Ascending aorta (tissue), 2 donors: ENCODE measurements around the gene DET1. TPM values are rescaled to one million over a fixed set of nuclear protein-coding genes. Genes with fewer than 3 reads are reported as not detected.

ENCODE experiments used
- DNase-seq, 2 donors: peaks; one replicate each; pipeline ENCODE4 v3.0.0-alpha.2; 2019; ENCODE audit warnings: low spot score in 2 of 2
- H3K27ac ChIP-seq, 2 donors: fragments of 200-600 bp; sonication (generic); one replicate each; pipeline ENCODE4 v1.5.1; 2016 to 2017; ENCODE audit warnings: mild to moderate bottlenecking in 1 of 2
- H3K27me3 ChIP-seq: fragments of 200-600 bp; sonication (generic); one replicate; pipeline ENCODE4 v1.5.1; 2017
- H3K36me3 ChIP-seq, 2 donors: fragments of 200-600 bp; sonication (generic); one replicate each; pipeline ENCODE4 v1.5.1; 2016
- H3K4me1 ChIP-seq, 2 donors: fragments of 200-600 bp; sonication (generic); one replicate each; pipeline ENCODE4 v1.5.1; 2016 to 2017; ENCODE audit warnings: mild to moderate bottlenecking in 1 of 2
- H3K4me3 ChIP-seq, 2 donors: fragments of 200-600 bp; sonication (generic); one replicate each; pipeline ENCODE4 v1.5.1; 2016 to 2017; ENCODE audit warnings: mild to moderate bottlenecking in 1 of 2
- H3K9me3 ChIP-seq, 2 donors: fragments of 200-600 bp; sonication (generic); one replicate each; pipeline ENCODE4 v1.5.1; 2016
- CTCF ChIP-seq, 3 experiments: fragments of 200-600 bp in 2 of 3; fragments of 450-650 bp in 1 of 3; sonication (generic) in 2 of 3; IDR thresholded peaks; one replicate each; pipeline ENCODE4 v1.5.1; 2016 to 2019; ENCODE audit warnings: antibody characterized with exemption in 3 of 3, mild to moderate bottlenecking in 1 of 3, moderate library complexity in 1 of 3
- intact Hi-C: fragments of 100-400 bp; cut with DNase I; formaldehyde crosslinking; loops from one replicate; pipeline ENCODE4 v1.15.1; 2023
- total RNA-seq: library from RNA; depleted of rRNA; stranded (reverse); fragments of >200 nt; gene quantifications from one replicate; pipeline ENCODE4 v1.1.0, GENCODE V29; 2016

The DET1 gene
- total RNA-seq, 1 donor from 2014 or later: 1.6 TPM

- no peaks in the 10 kb centered on the region for H3K9me3 ChIP-seq
- intact Hi-C loops: no loop called here
- H3K4me1 ChIP-seq: no peaks in the 10 kb centered on the region
- DNase-seq: no peak
- peaks cover 15 to 51% of the 10 kb centered on the region in 2 donors for H3K36me3 ChIP-seq
- TF ChIP-seq CTCF (IDR thresholded peaks at IDR 0.05): no peak
- H3K27ac ChIP-seq: no peak overlapping the region
- H3K27me3 ChIP-seq: no peaks in the 10 kb centered on the region
- no peak overlapping the region for H3K4me3 ChIP-seq
Measured at GRCh38 chr15:88512078-88512477, 34.4 kb downstream of the DET1 start.

GRCh38 chr15:88511161-88511560 lies 35.3 kb downstream of the DET1 start:
- no peaks in the 10 kb centered on the region for H3K9me3 ChIP-seq
- DNase-seq: no peak
- no peaks in the 10 kb centered on the region for H3K27me3 ChIP-seq
- H3K4me3 ChIP-seq: no peak overlapping the region
- no peak overlapping the region for H3K27ac ChIP-seq
- H3K36me3 ChIP-seq: peaks cover 15 to 47% of the 10 kb centered on the region in 2 donors
- no peak for TF ChIP-seq CTCF (IDR thresholded peaks at IDR 0.05)
- intact Hi-C loops: no loop called here
- H3K4me1 ChIP-seq: no peaks in the 10 kb centered on the region

GRCh38 chr15:88509964-88510363 lies 36.5 kb downstream of the DET1 start:
- Histone ChIP-seq H3K27ac (no peak overlapping the region), H3K9me3 (no peaks in the 10 kb centered on the region), H3K4me1 (no peaks in the 10 kb centered on the region), H3K27me3 (no peaks in the 10 kb centered on the region), H3K4me3 (no peak overlapping the region), H3K36me3 (peaks cover 15 to 57% of the 10 kb centered on the region in 2 donors)
- intact Hi-C loops: no loop called here
- no peak for TF ChIP-seq CTCF (IDR thresholded peaks at IDR 0.05)
- no peak for DNase-seq

- intact Hi-C loops: no loop called here
- no peak for DNase-seq
- Histone ChIP-seq H3K4me1 (no peaks in the 10 kb centered on the region), H3K27ac (no peak overlapping the region), H3K4me3 (no peak overlapping the region), H3K36me3 (peaks cover 15 to 61% of the 10 kb centered on the region in 2 donors), H3K9me3 (no peaks in the 10 kb centered on the region), H3K27me3 (no peaks in the 10 kb centered on the region)
- TF ChIP-seq CTCF (IDR thresholded peaks at IDR 0.05): no peak
Measured at GRCh38 chr15:88509321-88509720, 37.2 kb downstream of the DET1 start.

- H3K27ac ChIP-seq: no peak overlapping the region
- H3K4me3 ChIP-seq: no peak overlapping the region
- TF ChIP-seq CTCF (IDR thresholded peaks at IDR 0.05): no peak
- H3K4me1 ChIP-seq: no peaks in the 10 kb centered on the region
- intact Hi-C loops: no loop called here
- H3K27me3 ChIP-seq: no peaks in the 10 kb centered on the region
- no peaks in the 10 kb centered on the region for H3K9me3 ChIP-seq
- peaks cover 11 to 65% of the 10 kb centered on the region in 2 donors for H3K36me3 ChIP-seq
- DNase-seq: no peak
Measured at GRCh38 chr15:88506628-88507027, 39.9 kb downstream of the DET1 start.

GRCh38 chr15:88505721-88506120 lies 40.8 kb downstream of the DET1 start:
- H3K9me3 ChIP-seq: no peaks in the 10 kb centered on the region
- H3K4me3 ChIP-seq: no peak overlapping the region
- peaks cover 5 to 62% of the 10 kb centered on the region in 2 donors for H3K36me3 ChIP-seq
- H3K27ac ChIP-seq: no peak overlapping the region
- no peaks in the 10 kb centered on the region for H3K4me1 ChIP-seq
- intact Hi-C loops: no loop called here
- no peak for DNase-seq
- no peak for TF ChIP-seq CTCF (IDR thresholded peaks at IDR 0.05)
- H3K27me3 ChIP-seq: no peaks in the 10 kb centered on the region
